GM23248 (cell line): ENCODE results near the gene GAS2L1. TPM values are rescaled to one million over a fixed set of nuclear protein-coding genes. Genes with fewer than 3 reads are reported as not detected.

ENCODE experiments used
- DNase-seq: peaks from one replicate; pipeline ENCODE4 v3.0.0-alpha.2; 2015
- H2AFZ ChIP-seq: fragments of 200-600 bp; sonication (generic); 2 replicates; pipeline ENCODE4 v1.6.1; 2016; ENCODE audit warnings: antibody characterized with exemption
- H3F3A ChIP-seq: fragments of 200-600 bp; sonication (generic); 2 replicates; pipeline ENCODE4 v1.6.1; 2016; ENCODE audit warnings: mild to moderate bottlenecking, antibody characterized with exemption, mixed run types; ENCODE audit not compliant: insufficient read depth
- H3K27ac ChIP-seq: fragments of 200-600 bp; sonication (generic); 2 replicates; pipeline ENCODE4 v1.5.1; 2016; ENCODE audit warnings: mild to moderate bottlenecking
- H3K27me3 ChIP-seq: fragments of 200-600 bp; sonication (generic); replicated peaks from 2 replicates; pipeline ENCODE4 v1.6.1; 2016; ENCODE audit warnings: mild to moderate bottlenecking; ENCODE audit not compliant: insufficient read depth
- H3K36me3 ChIP-seq: fragments of 200-600 bp; sonication (generic); 2 replicates; pipeline ENCODE4 v1.6.1; 2016; ENCODE audit warnings: low read depth, mild to moderate bottlenecking
- H3K4me1 ChIP-seq: fragments of 200-600 bp; sonication (generic); 2 replicates; pipeline ENCODE4 v1.6.1; 2016; ENCODE audit warnings: mild to moderate bottlenecking; ENCODE audit not compliant: insufficient read depth
- H3K4me2 ChIP-seq: fragments of 200-600 bp; sonication (generic); one replicate; pipeline ENCODE4 v1.6.1; 2016; ENCODE audit warnings: mild to moderate bottlenecking; ENCODE audit not compliant: unreplicated experiment
- H3K4me3 ChIP-seq: fragments of 200-600 bp; sonication (generic); 2 replicates; pipeline ENCODE4 v1.5.1; 2016; ENCODE audit warnings: mild to moderate bottlenecking
- H3K79me2 ChIP-seq: fragments of 200-600 bp; sonication (generic); 2 replicates; pipeline ENCODE4 v1.6.1; 2016; ENCODE audit warnings: mild to moderate bottlenecking; ENCODE audit not compliant: insufficient read depth
- H3K9ac ChIP-seq: fragments of 200-600 bp; sonication (generic); 2 replicates; pipeline ENCODE4 v1.6.1; 2016; ENCODE audit warnings: mild to moderate bottlenecking
- H3K9me2 ChIP-seq: fragments of 200-600 bp; sonication (generic); 2 replicates; pipeline ENCODE4 v1.6.1; 2016; ENCODE audit warnings: mixed run types, mild to moderate bottlenecking, moderate library complexity; ENCODE audit not compliant: insufficient read depth
- H3K9me3 ChIP-seq: fragments of 200-600 bp; sonication (generic); one replicate; pipeline ENCODE4 v1.6.1; 2017; ENCODE audit warnings: low read depth
- H4K20me1 ChIP-seq: fragments of 200-600 bp; sonication (generic); 2 replicates; pipeline ENCODE4 v1.6.0; 2016; ENCODE audit not compliant: insufficient read depth
- EZH2 ChIP-seq: fragments of 200-600 bp; sonication (generic); IDR thresholded peaks from 2 replicates; pipeline ENCODE4 v1.6.1; 2018; ENCODE audit warnings: antibody characterized with exemption, mild to moderate bottlenecking; ENCODE audit not compliant: insufficient read depth, poor library complexity, severe bottlenecking
- EZH2phosphoT487 ChIP-seq: fragments of 200-600 bp; sonication (generic); IDR thresholded peaks from 2 replicates; pipeline ENCODE4 v1.6.1; 2018; ENCODE audit warnings: antibody characterized with exemption, moderate library complexity, mild to moderate bottlenecking, low read depth; ENCODE audit not compliant: insufficient read depth
- WGBS, 2 experiments: methylation state at CpG; one replicate each; pipeline ENCODE4 v1.1.6; 2015 to 2017; ENCODE audit warnings: low lambda C conversion rate in 2 of 2, low coverage in 1 of 2; ENCODE audit errors: missing lambda C conversion rate in 2 of 2; 5-methylcytosine and 5-hydroxymethylcytosine counted together
- in situ Hi-C: fragments of 300-500 bp; cut with MboI; formaldehyde crosslinking; loops from 2 replicates; pipeline ENCODE4 v1.15.0; 2020
- polyA plus RNA-seq: library from polyadenylated mRNA; unstranded; fragments of >200 nt; fragmentation: Nextera tagmentation; extraction: Ambion mirVana; gene quantifications from 2 replicates; pipeline ENCODE4 v1.2.1, GENCODE V29; 2016
- total RNA-seq: library from RNA; depleted of rRNA; stranded (reverse); fragments of >200 nt; shearing (Covaris generic); gene quantifications from 2 replicates; pipeline ENCODE4 v1.2.3, GENCODE V29; 2014

The GAS2L1 gene
- total and polyA plus RNA-seq, 2 experiments from 2014 or later, result 21.2 to 23.7 TPM

DNA sequence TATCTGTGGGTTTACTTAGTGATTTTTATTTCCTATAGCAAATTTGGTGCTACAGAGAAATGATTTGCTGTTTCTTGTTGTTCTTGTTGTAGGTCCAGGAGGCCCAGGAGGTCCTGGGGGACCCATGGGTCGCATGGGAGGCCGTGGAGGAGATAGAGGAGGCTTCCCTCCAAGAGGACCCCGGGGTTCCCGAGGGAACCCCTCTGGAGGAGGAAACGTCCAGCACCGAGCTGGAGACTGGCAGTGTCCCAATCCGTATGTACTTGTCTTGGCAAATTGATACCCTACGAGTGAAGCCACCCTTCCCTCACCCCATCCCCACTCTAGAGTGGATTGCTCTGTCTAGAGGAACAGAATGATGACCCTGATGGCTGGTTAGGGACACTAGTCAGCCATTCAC lies 7.8 kb upstream of the GAS2L1 start:
- Histone ChIP-seq H3F3A (peaks cover 56% of the 10 kb centered on the region), H2AFZ (no peak overlapping the region), H3K79me2 (peaks cover 17% of the 10 kb centered on the region), H3K27me3 (no peaks in the 10 kb centered on the region), H3K4me3 (no peak overlapping the region), H3K4me1 (no peaks in the 10 kb centered on the region), H3K36me3 (peaks cover 68% of the 10 kb centered on the region), H3K9ac (no peak overlapping the region), H3K9me2 (no peaks in the 10 kb centered on the region), H3K4me2 (no peak overlapping the region), H3K27ac (no peak overlapping the region), H4K20me1 (no peaks in the 10 kb centered on the region), H3K9me3 (no peaks in the 10 kb centered on the region)
- no peak for DNase-seq
- 78 to 79% methylated on average over 8 of the region's 8 CpGs for WGBS, 2 experiments
- no peak for TF ChIP-seq EZH2
- no peak for TF ChIP-seq EZH2phosphoT487
- in situ Hi-C loops, result no loop called here

- H3K9ac ChIP-seq, result no peak overlapping the region
- no peaks in the 10 kb centered on the region for H3K9me3 ChIP-seq
- in situ Hi-C loops, result no loop called here
- no peaks in the 10 kb centered on the region for H3K27me3 ChIP-seq
- TF ChIP-seq EZH2phosphoT487, result no peak
- TF ChIP-seq EZH2, result no peak
- no peak overlapping the region for H3K4me2 ChIP-seq
- no peak for DNase-seq
- peaks cover 56% of the 10 kb centered on the region for H3F3A ChIP-seq
- no peak overlapping the region for H3K27ac ChIP-seq
- H3K79me2 ChIP-seq, result peaks cover 11% of the 10 kb centered on the region; the same call in 1 of the 2 replicates
- WGBS, 2 experiments, result 88 to 89% methylated on average over 19 of the region's 19 CpGs
- H3K9me2 ChIP-seq, result no peaks in the 10 kb centered on the region
- no peak overlapping the region for H2AFZ ChIP-seq
- H3K4me3 ChIP-seq, result no peak overlapping the region
- H3K4me1 ChIP-seq, result no peaks in the 10 kb centered on the region
- no peaks in the 10 kb centered on the region for H4K20me1 ChIP-seq
- peaks cover 62% of the 10 kb centered on the region for H3K36me3 ChIP-seq
Measured at GRCh38 chr22:29299136-29299900, 7.1 kb upstream of the GAS2L1 start.

DNA sequence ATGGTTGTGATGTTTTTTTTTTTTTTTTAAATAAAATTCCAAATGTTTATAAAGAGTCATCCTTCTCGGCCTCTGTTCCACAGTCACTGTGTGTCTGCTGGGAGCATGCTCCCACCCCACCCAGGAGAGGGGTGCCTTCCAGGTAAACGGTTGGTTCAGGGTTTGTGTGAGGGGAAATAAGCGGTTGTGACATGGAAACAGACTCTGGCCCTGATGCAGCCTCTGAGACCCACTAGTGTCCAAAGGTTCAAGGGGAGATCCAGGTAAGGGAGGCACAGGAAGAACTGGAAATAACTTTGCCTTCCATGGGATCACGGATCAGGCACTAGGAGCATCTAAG lies 6.0 kb upstream of the GAS2L1 start:
- 73 to 74% methylated on average over 4 of the region's 4 CpGs for WGBS, 2 experiments
- Histone ChIP-seq H4K20me1 (no peaks in the 10 kb centered on the region), H3K9ac (no peak overlapping the region), H2AFZ (no peak overlapping the region), H3K4me2 (no peak overlapping the region), H3K9me3 (no peaks in the 10 kb centered on the region), H3K36me3 (peaks cover 50% of the 10 kb centered on the region), H3F3A (peaks cover 55% of the 10 kb centered on the region), H3K9me2 (no peaks in the 10 kb centered on the region), H3K79me2 (0 out of 2 replicates have a peak, but pooled peaks cover 7% of the 10 kb centered on the region), H3K4me3 (no peak overlapping the region), H3K4me1 (no peaks in the 10 kb centered on the region), H3K27ac (no peak overlapping the region), H3K27me3 (no peaks in the 10 kb centered on the region)
- in situ Hi-C loops, result no loop called here
- TF ChIP-seq EZH2phosphoT487, result no peak
- no peak for TF ChIP-seq EZH2
- DNase-seq, result no peak

DNA sequence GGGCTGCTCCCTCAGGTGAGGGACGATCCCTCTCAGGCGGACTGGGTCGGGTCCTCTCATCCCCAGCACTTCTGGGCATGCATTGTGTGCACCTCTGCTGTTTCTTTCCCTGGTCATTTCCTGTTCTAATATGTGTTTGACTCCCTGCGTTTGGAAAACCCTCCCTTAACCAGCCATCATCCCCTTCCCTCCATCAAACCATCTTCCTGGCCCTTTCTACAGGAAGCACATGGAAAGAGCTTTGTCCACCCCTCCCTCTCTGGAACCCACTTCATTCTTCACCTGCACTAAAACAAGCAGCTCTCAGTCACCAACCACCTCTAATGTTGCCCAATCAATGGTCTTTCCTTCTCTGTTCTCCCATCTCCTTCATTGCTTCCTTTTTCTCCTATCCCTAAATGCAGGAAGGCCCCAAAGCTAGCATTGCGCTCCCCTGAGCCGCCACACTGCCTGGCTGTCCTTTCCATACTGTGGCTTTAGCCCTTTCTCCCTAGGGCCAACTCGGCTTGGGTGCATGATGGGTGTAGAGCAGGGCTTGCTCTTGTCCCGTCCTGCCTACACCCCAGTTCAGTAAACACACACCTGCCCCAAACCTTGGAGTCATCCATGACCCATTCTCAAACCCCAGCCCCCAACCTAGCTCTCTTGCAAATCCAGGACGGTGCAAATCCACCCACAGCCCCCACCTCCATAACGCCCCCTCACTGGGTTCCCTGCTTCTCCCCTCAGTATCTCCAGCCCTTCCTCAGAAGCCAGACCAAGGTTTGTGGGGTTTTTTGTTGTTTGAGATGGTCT lies 5.4 kb upstream of the GAS2L1 start:
- Histone ChIP-seq H3K9me3 (no peaks in the 10 kb centered on the region), H3K4me1 (no peaks in the 10 kb centered on the region), H3K9ac (no peak overlapping the region), H3K4me2 (no peak overlapping the region), H3K79me2 (0 out of 2 replicates have a peak, but pooled peaks cover 5% of the 10 kb centered on the region), H3K9me2 (no peaks in the 10 kb centered on the region), H3K27ac (no peak overlapping the region), H4K20me1 (no peaks in the 10 kb centered on the region), H3K27me3 (no peaks in the 10 kb centered on the region), H3K4me3 (no peak overlapping the region), H3F3A (peaks cover 49% of the 10 kb centered on the region), H2AFZ (no peak overlapping the region), H3K36me3 (peaks cover 45% of the 10 kb centered on the region)
- DNase-seq, result no peak
- WGBS, 2 experiments, result 67 to 74% methylated on average over 10 of the region's 10 CpGs
- in situ Hi-C loops, result no loop called here
- TF ChIP-seq EZH2phosphoT487 (no peak), EZH2 (no peak)
